Activated CD4-positive, alpha-beta T cell treated with anti-CD3 and anti-CD28 coated beads, Interleukin-2, amount 50 U/mL, for 16 hours (primary cell): ENCODE results near the gene TBC1D1.
"Not testable (repeated sequence)": the region's sequence is repeated elsewhere in the genome, so short reads cannot be mapped to it uniquely, and the experiment has no call there.

Experiments used
- DNase-seq: peaks from one replicate; pipeline ENCODE4 v3.0.0-alpha.2; 2020

The TBC1D1 gene

DNA sequence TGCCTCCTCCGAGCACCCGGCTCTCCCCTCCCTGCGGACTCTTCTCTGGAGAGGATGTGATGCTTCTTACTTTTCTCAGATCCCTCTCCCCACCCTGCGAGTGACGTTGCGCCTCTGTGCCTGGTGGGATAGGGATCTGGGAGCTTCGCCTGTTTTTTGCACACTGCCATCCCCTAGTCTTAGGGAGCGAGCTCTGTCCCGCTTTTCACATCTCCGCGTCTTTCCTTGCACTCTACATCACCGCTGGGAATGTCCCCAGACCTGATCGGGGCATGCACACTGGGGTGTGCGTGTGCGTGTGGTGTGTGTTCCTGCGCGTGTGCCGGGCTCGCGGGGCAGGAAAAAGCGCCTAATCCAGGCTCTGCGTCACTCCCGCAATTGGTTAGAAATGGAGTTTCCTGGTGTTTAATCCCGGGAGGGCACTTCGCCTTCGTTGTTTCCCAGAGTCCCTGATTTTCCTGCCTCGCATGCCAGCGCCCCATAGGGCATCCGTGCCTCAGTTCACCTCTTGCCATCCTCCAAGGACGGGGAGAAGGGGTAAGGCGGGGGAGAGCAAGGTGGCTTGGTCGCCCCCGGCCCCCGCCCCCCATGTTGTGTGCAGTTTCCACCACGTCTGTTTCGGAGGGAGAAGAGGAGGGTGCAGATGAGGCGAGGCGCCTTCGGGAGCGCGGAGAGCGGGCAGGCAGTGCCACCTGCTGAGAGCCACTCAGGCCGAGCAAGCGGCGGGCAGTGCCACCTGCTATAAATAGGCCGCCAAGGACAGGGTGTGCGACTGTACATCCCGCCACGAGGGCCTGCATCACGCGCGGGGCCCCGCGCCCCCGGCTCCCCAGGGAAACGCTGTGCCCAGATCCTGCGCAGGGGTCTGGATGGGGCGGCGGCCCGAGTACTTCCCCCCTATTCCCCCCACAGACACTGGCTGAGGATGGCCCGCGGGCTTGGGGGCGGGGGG is 759 bp upstream of the TBC1D1 start:
- DNase-seq: peak; percentile 6

DNA sequence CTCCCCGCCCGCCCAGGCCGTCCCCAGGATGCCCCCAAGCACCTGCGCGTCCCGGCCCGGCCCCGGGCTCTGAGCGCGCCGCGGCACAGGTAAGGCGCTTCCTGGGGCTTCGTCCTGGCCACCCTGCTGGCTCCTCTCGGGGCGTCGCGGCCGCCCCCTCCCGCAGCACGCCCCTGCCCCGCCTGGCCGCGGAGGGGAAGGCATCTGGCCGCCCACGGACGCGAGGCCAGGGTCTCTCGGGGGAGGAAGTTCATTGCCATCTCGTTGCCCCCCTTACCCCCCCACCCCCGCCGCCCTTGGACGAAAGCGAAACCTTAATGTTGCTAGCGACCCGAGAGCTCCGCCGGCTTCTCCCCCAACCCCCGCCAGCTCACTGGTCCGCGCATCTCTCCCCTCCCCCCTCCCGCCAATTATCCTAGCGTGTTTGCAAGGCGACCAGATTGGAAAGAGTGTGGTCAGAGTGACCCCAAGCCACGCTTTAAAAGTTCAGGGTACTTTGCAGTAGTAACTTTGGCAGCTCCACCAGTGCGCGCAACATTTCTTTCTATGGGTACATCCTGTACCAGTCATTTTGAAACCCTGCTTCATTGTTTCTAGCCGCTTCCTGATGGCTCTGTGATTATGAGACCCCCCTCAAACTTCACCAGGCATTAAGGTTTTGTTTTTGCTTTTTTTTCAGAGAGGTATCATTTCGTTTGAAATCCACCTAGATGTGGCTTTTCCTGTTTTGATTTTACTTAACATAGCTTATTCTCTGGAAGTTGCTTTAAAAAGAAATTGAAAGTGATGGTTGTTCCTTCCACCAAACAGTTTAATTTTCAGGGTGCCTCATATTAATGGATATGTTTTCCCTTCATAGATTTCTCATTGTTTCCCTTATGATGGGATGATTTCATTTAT is 626 bp downstream of the TBC1D1 start:
- peak; percentile 92 for DNase-seq

DNA sequence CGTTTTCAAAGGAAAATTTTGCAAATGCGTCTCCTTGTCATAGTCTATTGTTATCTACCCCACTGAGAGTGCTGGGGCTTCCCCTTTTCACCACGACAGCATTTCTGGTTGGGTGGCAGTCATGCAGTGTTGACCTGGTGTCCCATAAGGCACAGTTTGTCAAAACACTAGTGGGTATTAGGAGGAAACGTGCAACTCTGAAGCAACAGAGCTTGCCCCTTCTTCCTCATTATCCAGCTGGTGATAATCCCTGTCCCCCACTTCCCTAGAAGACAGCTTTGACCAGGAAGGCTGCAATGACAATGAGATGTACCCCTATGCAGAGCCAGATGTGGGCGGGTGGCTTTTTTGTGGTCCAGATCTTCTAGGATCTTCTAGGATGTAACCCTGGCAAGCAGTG is 1.8 kb downstream of the TBC1D1 start:
- peak; percentile 46 for DNase-seq

DNA sequence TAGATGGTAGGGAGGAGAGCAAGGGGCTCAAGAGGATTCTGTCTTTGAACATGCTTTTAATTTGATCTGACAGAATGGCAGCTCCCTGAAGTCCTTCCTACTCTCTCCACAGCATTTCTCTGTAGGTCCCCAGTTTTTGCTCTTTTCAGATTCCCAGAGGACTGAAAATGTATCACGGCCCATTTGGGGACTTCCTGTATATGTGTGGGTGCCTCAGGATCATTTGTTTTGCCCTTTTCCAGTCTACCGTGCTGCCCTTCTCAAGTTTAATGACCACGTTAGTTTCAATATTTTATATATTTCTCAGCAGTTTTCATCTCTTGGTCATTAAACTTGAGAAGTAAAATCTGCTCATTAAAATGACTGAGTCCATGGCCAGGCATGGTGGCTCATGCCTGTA is 2.3 kb downstream of the TBC1D1 start:
- DNase-seq: no peak

DNA sequence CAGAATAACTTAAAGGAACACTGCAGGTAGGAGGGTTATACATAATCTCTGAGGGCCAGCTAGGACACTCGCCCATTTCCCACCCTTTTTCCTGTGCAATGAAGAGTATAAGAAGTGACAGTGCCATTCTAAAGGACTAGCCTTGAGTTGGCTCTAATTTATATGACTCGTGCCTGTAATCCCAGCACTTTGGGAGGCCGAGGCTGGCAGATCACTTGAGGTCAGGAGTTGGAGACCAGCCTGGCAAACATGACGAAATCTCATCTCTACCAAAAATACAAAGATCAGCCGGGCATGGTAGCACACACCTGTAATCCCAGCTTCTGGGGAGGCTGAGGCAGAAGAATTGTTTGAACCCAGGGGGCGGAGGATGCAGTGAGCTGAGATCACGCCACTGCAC is 4.4 kb downstream of the TBC1D1 start:
- no peak for DNase-seq

DNA sequence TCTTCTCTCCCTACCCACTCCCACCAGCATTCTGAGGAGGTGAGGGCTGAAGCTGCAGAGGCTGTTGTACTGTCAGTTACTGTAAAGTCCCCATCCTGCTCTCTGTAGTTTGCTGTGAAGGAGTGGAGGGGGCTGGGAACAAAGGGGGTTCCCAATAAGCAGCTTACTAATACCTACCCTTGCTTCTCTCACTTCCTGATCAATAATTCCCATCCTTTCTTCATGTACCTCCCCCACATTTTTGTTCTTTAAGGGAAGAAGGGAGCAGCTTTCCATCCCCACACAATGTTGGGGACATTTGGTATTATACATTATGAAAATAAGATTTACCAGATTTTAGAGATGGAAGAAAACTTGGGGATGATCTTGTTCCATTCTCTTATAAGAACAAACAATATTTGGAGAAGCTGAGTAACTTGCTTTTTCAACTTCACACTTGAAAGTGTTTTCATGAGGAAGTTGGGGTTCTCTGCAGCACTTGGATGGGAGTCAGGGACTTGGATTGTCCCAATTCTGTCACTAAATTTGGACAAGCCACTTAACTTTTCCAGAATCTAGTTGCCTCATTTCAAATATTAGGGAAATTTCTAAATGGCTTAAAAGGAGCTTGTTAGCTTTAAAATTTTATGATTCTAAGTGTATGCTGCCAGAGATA is 5.4 kb downstream of the TBC1D1 start:
- DNase-seq: no peak

DNA sequence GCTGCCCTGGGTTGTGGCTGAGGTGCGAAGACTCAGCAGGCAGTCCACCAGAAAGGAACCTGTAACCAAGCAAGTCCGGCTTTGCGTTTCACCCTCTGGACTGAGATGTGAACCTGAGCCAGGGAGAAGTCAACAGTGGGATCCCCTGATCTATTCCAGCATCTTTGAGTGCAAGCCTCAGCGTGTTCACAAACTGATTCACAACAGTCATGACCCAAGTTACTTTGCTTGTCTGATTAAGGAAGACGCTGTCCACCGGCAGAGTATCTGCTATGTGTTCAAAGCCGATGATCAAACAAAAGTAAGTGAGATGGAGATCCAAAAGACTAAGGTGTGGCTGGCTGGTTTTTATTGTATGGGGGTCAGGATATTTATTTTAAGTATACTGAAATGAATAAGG is 11.3 kb downstream of the TBC1D1 start:
- DNase-seq: no peak

DNA sequence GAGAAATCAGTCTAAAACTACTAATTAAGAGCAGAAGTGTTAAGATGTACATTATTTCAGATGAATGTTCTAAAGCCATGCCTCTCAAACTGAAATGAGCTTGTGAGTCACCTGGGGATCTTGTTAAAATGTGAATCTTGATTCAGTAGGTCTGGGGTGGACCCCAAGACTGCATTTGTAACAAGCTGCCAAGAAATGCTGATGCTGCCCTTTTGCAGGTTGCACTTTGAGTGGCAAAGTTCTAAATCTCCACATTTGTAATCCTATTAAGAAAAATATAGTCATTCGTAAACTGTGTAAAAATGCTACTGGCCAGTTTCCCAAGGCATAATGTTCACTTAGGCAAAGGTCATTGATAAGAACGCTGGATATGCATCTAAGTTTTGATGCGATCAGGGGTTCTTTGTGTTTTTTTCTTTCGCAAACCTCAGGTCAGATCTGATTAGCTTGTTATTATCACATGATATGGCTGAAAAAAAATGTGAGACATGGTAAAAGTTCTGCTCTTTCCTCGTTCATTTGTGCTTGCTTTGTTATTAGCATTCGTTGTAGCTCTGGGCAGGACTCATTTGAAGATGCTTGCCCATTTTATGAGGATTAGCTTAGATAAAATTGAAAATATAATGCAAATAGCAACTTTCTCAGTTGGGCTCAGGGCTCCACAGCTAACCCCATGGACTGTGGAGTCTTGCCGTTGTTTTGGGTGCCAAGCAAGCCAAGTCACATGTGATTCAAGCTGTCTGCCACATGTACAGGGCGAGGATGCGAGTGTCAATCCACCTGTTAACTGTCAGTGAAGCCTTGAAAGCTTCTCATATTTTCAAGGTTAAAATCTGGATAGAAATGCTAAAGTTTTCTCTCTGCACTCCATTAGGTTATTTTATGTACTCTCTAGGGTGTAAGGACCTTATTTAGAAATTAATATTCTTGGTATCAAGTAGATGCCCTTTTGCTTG is 12.1 kb downstream of the TBC1D1 start:
- no peak for DNase-seq

DNA sequence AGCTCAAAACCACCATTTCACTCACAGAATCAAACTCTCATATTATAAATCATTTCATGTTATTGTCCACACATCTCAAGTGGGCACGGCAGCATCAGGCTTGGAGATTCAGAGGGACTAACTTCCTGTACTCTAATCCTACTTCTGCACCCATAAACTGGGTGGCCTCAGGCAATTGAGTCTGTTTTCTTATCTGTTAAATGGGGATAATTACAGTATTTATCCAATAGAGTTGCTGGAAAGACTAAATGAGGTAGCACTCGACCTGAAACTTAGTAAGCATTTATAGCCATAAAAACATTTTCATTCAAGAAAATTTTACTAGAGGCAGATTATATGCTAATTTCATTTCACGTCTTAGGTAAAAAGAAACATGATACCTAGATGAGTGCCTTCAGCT is 13.0 kb downstream of the TBC1D1 start:
- no peak for DNase-seq

DNA sequence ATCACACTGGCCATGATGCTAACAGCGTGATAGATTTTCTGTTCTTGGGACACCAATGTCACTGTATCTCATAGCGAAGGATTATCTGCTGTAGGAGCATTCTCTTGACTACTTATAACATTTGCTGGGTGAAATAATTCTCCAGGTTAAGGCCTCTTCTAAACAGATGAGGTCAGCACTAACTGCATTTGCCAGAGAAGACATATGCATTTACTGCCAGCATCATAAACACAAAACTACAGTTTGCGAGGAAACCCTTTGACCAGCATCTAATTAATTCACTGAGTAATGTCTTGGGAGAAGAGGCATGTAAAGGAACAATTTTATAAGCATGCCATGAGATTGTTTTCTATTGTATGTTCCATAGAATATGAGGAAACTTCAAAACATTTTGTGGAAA is 13.9 kb downstream of the TBC1D1 start:
- DNase-seq: no peak

DNA sequence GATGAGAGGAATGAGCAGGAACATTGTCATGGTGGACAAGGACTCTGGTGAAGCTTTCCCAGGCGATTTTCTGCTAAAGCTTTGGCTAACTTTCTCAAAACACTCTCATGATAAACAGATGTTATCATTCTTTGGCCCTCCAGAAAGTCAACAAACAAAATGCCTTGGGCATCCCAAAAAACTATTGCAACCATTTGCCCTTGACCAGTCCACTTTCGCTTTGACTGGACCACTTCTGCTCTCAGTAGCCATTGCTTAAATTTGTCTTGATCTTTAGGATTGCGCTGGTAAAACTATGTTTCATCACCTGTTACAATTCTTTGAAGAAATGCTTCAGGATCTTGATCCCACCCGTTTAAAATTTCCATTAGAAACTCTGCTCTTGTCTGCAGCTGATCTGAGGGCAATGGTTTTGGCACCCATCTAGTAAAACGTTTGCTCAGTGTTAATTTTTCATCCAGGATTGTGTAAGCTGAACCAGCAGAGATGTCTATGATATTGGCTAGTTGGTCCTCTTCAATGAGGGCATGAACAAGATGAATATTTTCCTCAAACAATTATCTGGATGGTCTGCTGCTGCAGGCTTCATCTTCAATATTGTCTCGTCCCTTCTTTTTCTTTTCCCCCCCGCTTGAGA is 14.8 kb downstream of the TBC1D1 start:
- DNase-seq: no peak

DNA sequence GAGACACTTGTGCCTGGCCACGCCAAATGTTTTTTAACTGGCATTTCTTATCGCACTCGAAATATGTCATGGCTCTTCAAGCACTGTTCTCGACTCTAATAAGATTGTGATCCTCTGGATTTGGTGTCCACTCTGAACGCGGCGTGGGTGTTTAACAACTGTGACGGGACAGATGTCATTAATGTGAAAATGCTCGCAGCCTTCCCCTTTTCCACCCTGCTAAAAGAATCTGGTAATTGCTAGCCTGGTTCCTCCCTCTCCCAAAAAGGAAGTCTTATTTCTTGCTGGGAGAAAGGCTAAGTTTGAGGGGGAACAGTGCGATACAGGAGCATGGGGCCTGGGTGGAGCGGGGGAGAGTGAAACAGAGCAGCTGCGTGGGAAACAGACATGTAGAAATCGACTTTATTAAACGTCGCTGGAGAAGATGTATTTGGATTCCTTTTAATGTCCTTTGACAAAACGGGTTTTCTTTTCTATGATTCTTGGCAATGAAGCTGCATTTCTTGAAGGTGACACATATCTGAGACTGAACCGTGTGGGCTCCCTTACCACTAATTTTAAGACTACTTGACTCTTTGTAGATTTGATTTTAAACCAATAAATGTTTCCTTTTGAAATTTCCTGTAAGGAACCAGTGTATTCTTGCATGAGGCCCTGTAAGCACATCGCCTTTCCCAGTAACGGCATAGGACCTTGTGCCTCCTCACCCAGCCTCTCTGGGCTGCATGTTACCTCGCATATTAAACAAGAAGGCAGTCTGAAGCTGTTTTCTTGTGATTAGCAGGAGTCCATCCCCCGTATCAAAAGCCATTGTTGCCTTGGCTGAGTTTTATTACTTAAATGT is 17.8 kb downstream of the TBC1D1 start:
- DNase-seq: no peak

DNA sequence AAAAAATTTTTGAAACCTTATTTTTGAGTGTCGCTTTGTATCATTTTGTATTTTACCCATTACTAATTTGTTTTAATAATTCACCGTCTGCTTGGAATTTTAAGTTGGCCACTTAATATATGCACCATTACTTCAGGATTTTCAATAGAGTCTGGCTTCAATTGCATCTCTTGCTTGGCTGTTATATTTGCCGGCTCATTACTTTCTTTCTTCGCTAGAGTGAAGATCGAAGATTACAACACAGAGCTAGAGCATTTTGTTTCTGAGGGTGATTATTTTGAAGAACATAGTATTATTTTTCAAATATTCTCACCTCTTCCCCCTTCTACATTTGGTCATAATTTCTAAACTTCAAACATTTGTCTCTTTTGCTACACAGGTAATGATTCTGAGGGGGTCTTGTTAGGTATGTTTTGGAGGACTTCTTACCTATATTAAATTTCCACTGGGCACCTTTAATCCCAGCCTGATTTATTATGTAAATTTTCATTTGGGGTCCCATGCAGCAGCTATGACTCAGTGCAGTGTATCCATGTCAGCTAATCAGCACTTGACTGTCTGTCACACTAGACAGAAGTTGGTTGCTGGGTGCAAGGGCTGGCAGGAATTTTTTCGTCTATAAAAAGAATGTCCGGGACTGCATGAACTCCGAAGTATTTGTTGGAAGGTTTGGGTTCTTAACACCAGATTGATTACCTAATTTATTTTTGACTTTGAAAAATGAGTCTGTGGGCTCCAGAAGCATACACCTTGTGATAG is 18.6 kb downstream of the TBC1D1 start:
- DNase-seq: no peak

DNA sequence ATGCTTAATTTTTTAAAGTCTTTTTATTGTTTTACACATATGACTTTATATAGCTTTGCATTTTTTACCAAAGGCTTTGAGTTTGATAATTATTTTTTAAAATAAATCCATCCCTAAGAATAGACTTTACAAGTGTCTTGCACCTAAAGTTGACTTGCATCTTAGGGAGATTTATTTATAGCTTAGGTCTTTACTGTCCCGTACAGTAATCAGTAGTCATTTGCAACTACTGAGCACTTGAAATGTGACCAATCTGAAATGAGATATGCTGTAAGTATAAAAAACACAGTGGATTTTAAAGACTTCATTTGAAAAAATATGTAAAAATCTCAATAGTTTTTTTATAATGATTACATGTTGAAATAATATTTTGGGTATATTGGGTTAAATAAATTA is 19.2 kb downstream of the TBC1D1 start:
- no peak for DNase-seq

DNA sequence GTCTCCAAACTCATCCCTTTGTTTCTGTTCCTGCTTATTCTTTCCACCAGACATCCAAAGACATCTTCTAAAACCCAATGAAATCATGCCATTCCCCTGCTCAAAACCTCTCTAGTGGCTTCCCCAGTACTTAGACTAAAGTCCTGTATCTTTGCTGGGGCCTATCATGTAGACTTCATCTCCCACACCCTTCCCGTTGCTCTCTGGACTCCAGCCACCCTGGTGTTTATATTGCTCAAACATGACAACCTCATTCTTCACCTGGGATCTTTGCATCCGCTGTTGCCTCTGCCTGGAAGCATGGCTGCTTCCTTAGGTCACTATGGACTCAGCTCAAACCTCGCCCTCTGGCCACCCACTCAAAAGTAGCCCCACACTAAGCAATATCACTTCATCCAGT is 23.7 kb downstream of the TBC1D1 start:
- no peak for DNase-seq

DNA sequence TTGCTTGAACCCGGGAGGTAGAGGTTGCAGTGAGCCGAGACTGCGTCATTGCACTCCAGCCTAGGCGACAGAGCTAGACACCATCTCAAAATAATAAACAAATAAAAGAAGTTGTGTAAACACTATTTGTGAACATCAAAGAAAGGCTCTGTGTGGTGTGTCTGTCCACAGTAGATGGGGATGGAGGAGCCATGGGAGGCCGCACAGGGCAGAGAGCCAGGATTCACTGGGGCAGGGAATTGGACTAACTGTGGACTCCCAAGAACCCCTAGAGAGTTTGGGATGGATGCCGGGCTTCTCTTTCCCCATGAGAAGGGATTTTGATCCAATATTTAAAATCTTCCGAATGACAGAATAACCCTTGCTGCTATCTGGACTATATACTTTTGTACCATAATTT is 26.5 kb downstream of the TBC1D1 start:
- DNase-seq: no peak

DNA sequence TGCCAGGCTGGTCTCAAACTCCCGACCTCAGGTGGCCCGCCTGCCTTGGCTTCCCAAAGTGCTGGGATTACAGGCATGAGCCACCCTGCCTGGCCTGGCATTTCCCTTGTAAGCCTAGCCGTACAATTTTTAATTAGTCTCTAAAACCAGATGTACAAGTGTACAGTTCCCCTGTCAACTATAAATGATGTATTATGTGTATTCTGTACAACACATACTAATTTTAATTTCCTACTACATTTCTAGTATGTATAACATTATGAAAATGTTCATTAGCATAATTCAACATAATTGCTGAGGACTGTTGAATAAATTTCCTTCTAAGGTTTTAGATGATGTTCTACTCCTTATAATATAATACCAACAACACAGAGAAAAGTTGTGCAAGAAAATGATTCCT is 27.8 kb downstream of the TBC1D1 start:
- DNase-seq: no peak

DNA sequence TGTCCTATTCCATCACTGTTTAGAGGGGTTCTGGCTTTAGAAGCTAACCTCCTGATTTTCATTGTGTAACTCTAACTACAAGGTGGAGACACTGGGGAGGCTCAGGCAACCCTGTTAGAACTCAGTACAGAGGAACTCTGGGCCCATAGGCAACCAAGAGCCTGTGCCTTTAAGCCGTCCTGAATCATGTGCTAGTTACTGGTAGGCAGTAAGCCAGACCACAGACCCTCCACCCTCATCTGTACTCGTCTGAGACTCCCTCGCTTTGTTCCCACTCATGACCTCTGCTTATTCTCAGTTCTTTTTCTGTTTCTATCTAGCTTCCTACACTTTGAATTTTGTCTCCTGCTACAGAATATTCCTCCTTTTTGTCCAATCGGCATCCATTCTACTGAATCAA is 31.4 kb downstream of the TBC1D1 start:
- no peak for DNase-seq

DNA sequence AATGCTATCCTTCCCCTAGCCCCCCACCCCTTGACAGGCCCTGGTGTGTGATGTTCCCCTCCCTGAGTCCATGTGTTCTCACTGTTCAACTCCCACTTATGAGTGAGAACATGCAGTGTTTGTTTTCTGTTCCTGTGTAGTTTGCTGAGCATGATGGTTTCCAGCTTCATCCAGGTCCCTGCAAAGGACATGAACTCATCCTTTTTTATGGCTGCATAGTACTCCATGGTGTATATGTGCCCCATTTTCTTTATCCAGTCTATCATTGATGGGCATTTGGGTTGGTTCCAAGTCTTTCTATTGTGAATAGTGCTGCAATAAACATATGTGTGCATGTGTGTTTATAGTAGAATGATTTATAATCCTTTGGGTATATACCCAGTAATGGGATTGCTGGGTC is 32.2 kb downstream of the TBC1D1 start:
- not testable (repeated sequence) for DNase-seq

DNA sequence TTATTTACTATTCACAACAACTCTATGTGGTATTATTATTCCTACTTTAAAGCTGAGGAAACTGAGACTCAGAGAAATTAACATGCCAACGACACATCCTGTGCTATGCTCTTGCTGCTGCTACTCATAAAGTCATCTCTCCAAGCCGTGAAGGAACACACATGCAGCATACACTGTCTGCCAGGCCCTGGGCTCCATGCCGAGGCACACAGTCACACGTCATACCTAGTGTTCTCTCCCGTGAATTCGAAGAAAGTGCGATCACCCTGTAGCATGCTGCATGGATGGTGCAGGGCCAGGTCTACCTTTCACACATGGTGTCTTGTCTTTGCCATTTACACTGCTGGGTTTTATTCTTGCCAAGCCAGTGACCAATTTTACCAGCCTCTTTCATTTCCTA is 34.1 kb downstream of the TBC1D1 start:
- no peak for DNase-seq
